Mesenchymal stem cell (in vitro differentiated cells and primary cell): ENCODE data around the gene STAC.

Experiments
- DNase-seq: peaks from one replicate; pipeline ENCODE4 v3.0.0-alpha.2; 2013
- H2AFZ ChIP-seq: one replicate; pipeline ENCODE4 v1.6.1; 2013; ENCODE audit warnings: low read depth, mild to moderate bottlenecking, control low read depth, inconsistent platforms, low read length, moderate library complexity
- H2AK5ac ChIP-seq: 2 replicates; pipeline ENCODE4 v1.6.1; 2013; ENCODE audit warnings: low read length, moderate library complexity, mild to moderate bottlenecking, inconsistent platforms; ENCODE audit not compliant: severe bottlenecking
- H2BK120ac ChIP-seq: one replicate; pipeline ENCODE4 v1.6.1; 2013; ENCODE audit warnings: low read depth, mild to moderate bottlenecking, inconsistent platforms, low read length, moderate library complexity
- H2BK12ac ChIP-seq, 2 experiments: one replicate each; pipeline ENCODE4 v1.6.1; 2013; ENCODE audit warnings: inconsistent platforms in 2 of 2, low read length in 2 of 2, mild to moderate bottlenecking in 2 of 2, moderate library complexity in 2 of 2, control low read depth in 1 of 2
- H2BK15ac ChIP-seq: one replicate; pipeline ENCODE4 v1.6.1; 2013; ENCODE audit warnings: mild to moderate bottlenecking, low read depth, inconsistent platforms; ENCODE audit not compliant: poor library complexity, severe bottlenecking
- H2BK5ac ChIP-seq: 2 replicates; pipeline ENCODE4 v1.6.1; 2013; ENCODE audit warnings: low read depth, mild to moderate bottlenecking, low read length, control low read depth, inconsistent platforms; ENCODE audit not compliant: poor library complexity, severe bottlenecking
- H3K14ac ChIP-seq, 2 experiments: one replicate each; pipeline ENCODE4 v1.6.1; 2013; ENCODE audit warnings: inconsistent platforms in 2 of 2, low read length in 2 of 2, control low read depth in 1 of 2, mild to moderate bottlenecking in 1 of 2, moderate library complexity in 1 of 2
- H3K18ac ChIP-seq, 2 experiments: one replicate each; pipeline ENCODE4 v1.6.1; 2013; ENCODE audit warnings: inconsistent platforms in 2 of 2, low read length in 2 of 2, control low read depth in 1 of 2, low read depth in 1 of 2, mild to moderate bottlenecking in 1 of 2
- H3K23ac ChIP-seq, 2 experiments: one replicate each; pipeline ENCODE4 v1.6.1; 2013; ENCODE audit warnings: inconsistent platforms in 2 of 2, low read length in 2 of 2, mild to moderate bottlenecking in 2 of 2, moderate library complexity in 2 of 2, control low read depth in 1 of 2
- H3K27ac ChIP-seq: 2 replicates; pipeline ENCODE4 v1.5.1; 2013; ENCODE audit warnings: mild to moderate bottlenecking, moderate library complexity, low read length, control low read depth, inconsistent platforms; ENCODE audit not compliant: poor library complexity, severe bottlenecking
- H3K27me3 ChIP-seq, 2 experiments: 2 replicates each; pipeline versions ENCODE4 v1.6.1 to v1.7.0; 2013; ENCODE audit warnings: low read length in 2 of 2, mild to moderate bottlenecking in 2 of 2, moderate library complexity in 2 of 2, control low read depth in 1 of 2, inconsistent platforms in 1 of 2; ENCODE audit not compliant: control insufficient read depth in 1 of 2, insufficient read depth in 1 of 2
- H3K36me3 ChIP-seq, 2 experiments: 2 replicates each; pipeline versions ENCODE4 v1.6.1 to v1.7.0; 2013; ENCODE audit warnings: low read length in 2 of 2, control low read depth in 1 of 2, inconsistent platforms in 1 of 2, low read depth in 1 of 2, mild to moderate bottlenecking in 1 of 2; ENCODE audit not compliant: insufficient read depth in 2 of 2, control insufficient read depth in 1 of 2
- H3K4ac ChIP-seq, 2 experiments: one replicate each; pipeline ENCODE4 v1.6.1; 2013; ENCODE audit warnings: inconsistent platforms in 2 of 2, low read length in 2 of 2, mild to moderate bottlenecking in 2 of 2, moderate library complexity in 2 of 2, control low read depth in 1 of 2, low read depth in 1 of 2
- H3K4me1 ChIP-seq: 2 replicates; pipeline ENCODE4 v1.6.1; 2013; ENCODE audit warnings: low read depth, low read length, control low read depth; ENCODE audit not compliant: control insufficient read depth, insufficient read depth
- H3K4me2 ChIP-seq: 2 replicates; pipeline ENCODE4 v1.6.1; 2013; ENCODE audit warnings: low read length, mild to moderate bottlenecking, inconsistent platforms; ENCODE audit not compliant: poor library complexity, severe bottlenecking
- H3K4me3 ChIP-seq, 2 experiments: 2 replicates each; pipeline versions ENCODE4 v1.5.1 to v1.7.0; 2013; ENCODE audit warnings: low read length in 2 of 2, mild to moderate bottlenecking in 2 of 2, control low read depth in 1 of 2, low read depth in 1 of 2; ENCODE audit not compliant: insufficient read depth in 1 of 2
- H3K79me1 ChIP-seq: replicated peaks from 2 replicates; pipeline ENCODE4 v1.6.1; 2013; ENCODE audit warnings: mild to moderate bottlenecking, control low read depth, low read length, inconsistent platforms; ENCODE audit not compliant: poor library complexity, severe bottlenecking
- H3K9ac ChIP-seq: 2 replicates; pipeline ENCODE4 v1.7.0; 2013; ENCODE audit warnings: mild to moderate bottlenecking, low read length, moderate library complexity
- H3K9me3 ChIP-seq: 2 replicates; pipeline ENCODE4 v1.7.0; 2013; ENCODE audit warnings: mild to moderate bottlenecking, low read length; ENCODE audit not compliant: control insufficient read depth
- H4K8ac ChIP-seq: one replicate; pipeline ENCODE4 v1.6.1; 2013; ENCODE audit warnings: inconsistent platforms, mild to moderate bottlenecking, low read length, moderate library complexity
- H4K91ac ChIP-seq: one replicate; pipeline ENCODE4 v1.6.1; 2013; ENCODE audit warnings: mild to moderate bottlenecking, low read length, inconsistent platforms
- WGBS: methylation state at CpG from one replicate; pipeline ENCODE4 v1.1.7; 2013; ENCODE audit warnings: mixed read lengths; 5-methylcytosine and 5-hydroxymethylcytosine counted together

Gene STAC

GRCh38 chr3:36557021-36557707 lies 176.9 kb downstream of the STAC start:
- Histone ChIP-seq H3K23ac (no peak overlapping the region), H2AFZ (no peak overlapping the region), H4K91ac (no peak overlapping the region), H2BK5ac (no peak overlapping the region), H3K36me3 (no peaks in the 10 kb centered on the region), H3K4ac (no peak overlapping the region), H3K27ac (no peak overlapping the region), H3K18ac (no peak overlapping the region), H3K4me2 (no peak overlapping the region), H3K4me3 (no peak overlapping the region), H3K79me1 (no peaks in the 10 kb centered on the region), H2BK120ac (no peak overlapping the region), H2AK5ac (no peak overlapping the region), H3K9ac (no peak overlapping the region), H2BK12ac (no peak overlapping the region), H4K8ac (no peak overlapping the region), H3K9me3 (no peaks in the 10 kb centered on the region), H3K27me3 (no peaks in the 10 kb centered on the region), H2BK15ac (no peak overlapping the region), H3K14ac (no peak overlapping the region), H3K4me1 (peaks cover 4% of the 10 kb centered on the region)
- no peak for DNase-seq
- WGBS = 79% methylated on average over 2 of the region's 2 CpGs

DNA sequence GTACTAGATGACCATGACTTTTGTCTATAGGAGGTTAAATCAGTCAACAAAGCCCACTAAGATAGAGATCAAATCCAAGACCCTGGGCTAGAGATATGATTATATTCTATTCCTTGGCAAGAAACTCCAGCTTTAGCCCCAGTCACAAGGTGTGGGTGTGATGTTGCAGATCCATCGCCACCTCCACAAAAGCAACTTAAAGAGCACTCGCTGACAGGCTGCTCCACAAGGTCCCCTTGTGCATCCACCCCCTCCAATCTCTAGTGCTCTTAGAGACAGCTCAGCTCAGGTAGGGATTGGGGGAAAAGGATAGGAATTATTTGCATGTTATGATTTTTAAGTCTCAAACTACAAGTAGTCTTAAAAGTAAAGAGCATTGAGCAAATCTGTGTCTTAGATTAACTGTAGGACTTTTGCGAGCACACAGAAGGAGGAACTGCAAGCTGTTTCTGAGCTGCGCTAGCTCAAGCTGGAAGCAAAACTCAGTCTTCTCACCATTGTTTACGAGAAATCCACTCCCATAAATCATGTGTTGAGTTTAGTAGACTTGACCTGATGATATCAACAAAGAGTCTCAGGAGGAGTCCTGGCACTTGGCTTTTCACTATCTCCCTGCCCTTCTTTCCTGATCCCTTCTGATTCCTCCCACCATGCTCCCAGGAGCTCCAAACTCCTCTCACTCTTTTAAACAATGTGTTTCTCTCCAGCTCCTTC lies 177.6 kb downstream of the STAC start:
- no peak overlapping the region for H3K14ac ChIP-seq
- H3K4ac ChIP-seq = no peak overlapping the region
- no peak overlapping the region for H2BK12ac ChIP-seq
- WGBS = 74% methylated on average over 3 of the region's 5 CpGs
- no peak overlapping the region for H3K23ac ChIP-seq
- no peak overlapping the region for H3K4me3 ChIP-seq
- no peak for DNase-seq
- no peak overlapping the region for H2AFZ ChIP-seq
- H3K36me3 ChIP-seq = no peaks in the 10 kb centered on the region
- H2BK5ac ChIP-seq = no peak overlapping the region
- no peak overlapping the region for H2BK120ac ChIP-seq
- H3K4me2 ChIP-seq = no peak overlapping the region
- no peak overlapping the region for H4K91ac ChIP-seq
- peaks cover 4% of the 10 kb centered on the region for H3K4me1 ChIP-seq
- H3K18ac ChIP-seq = no peak overlapping the region
- H2AK5ac ChIP-seq = no peak overlapping the region
- no peak overlapping the region for H2BK15ac ChIP-seq
- H3K79me1 ChIP-seq = no peaks in the 10 kb centered on the region
- H3K9ac ChIP-seq = no peak overlapping the region
- H3K27me3 ChIP-seq = no peaks in the 10 kb centered on the region
- H3K27ac ChIP-seq = no peak overlapping the region
- H4K8ac ChIP-seq = no peak overlapping the region
- no peaks in the 10 kb centered on the region for H3K9me3 ChIP-seq

- 78% methylated on average over 2 of the region's 2 CpGs for WGBS
- no peak overlapping the region for H4K91ac ChIP-seq
These were observed 178.7 kb downstream of the STAC start for GRCh38 chr3:36558961-36559360.

DNA sequence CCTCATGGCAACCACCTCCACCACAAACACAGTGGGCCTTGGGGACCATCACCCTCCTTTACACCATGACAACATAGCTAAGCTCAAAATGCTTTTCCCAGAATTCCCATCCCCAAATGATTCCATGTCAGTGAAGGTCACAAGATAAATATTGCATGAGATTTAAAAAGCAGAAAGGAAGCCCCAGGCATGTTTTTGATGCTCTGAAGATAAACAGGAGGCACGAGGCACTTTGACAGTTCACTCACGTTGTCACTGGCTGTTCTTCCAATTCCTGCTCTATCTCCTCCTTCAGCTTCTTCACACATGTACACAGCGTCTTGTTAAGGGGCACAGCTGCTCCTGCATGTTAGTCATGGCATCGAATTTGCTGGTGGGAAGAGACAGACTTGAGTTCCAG lies 180.4 kb downstream of the STAC start:
- H2AK5ac ChIP-seq = no peak overlapping the region
- H3K79me1 ChIP-seq = no peaks in the 10 kb centered on the region
- no peak for DNase-seq
- no peak overlapping the region for H2BK12ac ChIP-seq
- no peak overlapping the region for H4K91ac ChIP-seq
- H3K9me3 ChIP-seq = no peaks in the 10 kb centered on the region
- no peaks in the 10 kb centered on the region for H3K36me3 ChIP-seq
- no peaks in the 10 kb centered on the region for H3K27me3 ChIP-seq
- H3K27ac ChIP-seq = no peak overlapping the region
- no peak overlapping the region for H3K23ac ChIP-seq
- H2AFZ ChIP-seq = no peak overlapping the region
- no peak overlapping the region for H2BK15ac ChIP-seq
- no peak overlapping the region for H4K8ac ChIP-seq
- no peak overlapping the region for H2BK120ac ChIP-seq
- peaks cover 4% of the 10 kb centered on the region for H3K4me1 ChIP-seq
- H3K4me3 ChIP-seq = no peak overlapping the region
- H3K4me2 ChIP-seq = no peak overlapping the region
- no peak overlapping the region for H3K18ac ChIP-seq
- WGBS = 74% methylated on average over 4 of the region's 4 CpGs
- no peak overlapping the region for H3K9ac ChIP-seq
- H2BK5ac ChIP-seq = no peak overlapping the region
- no peak overlapping the region for H3K4ac ChIP-seq
- no peak overlapping the region for H3K14ac ChIP-seq

More at GRCh38 chr3:36558961-36559360, 178.7 kb downstream of the STAC start:
- Histone ChIP-seq H3K14ac (no peak overlapping the region), H3K4me1 (peaks cover 4% of the 10 kb centered on the region), H2AK5ac (no peak overlapping the region), H3K18ac (no peak overlapping the region), H4K8ac (no peak overlapping the region), H3K23ac (no peak overlapping the region), H3K9me3 (no peaks in the 10 kb centered on the region), H2BK12ac (no peak overlapping the region), H3K4me3 (no peak overlapping the region), H2AFZ (no peak overlapping the region), H3K36me3 (no peaks in the 10 kb centered on the region), H2BK120ac (no peak overlapping the region), H2BK15ac (no peak overlapping the region), H3K9ac (no peak overlapping the region), H3K4me2 (no peak overlapping the region), H3K4ac (no peak overlapping the region), H2BK5ac (no peak overlapping the region), H3K27me3 (no peaks in the 10 kb centered on the region), H3K79me1 (no peaks in the 10 kb centered on the region), H3K27ac (no peak overlapping the region)
- DNase-seq = no peak
